ENCODE results near the gene ELOB.

Gene ELOB

GRCh38 chr16:2810651-2811050 is 33.6 kb upstream of the ELOB start:
- DNase-seq (ENCODE audit: low spot score): no peak

- DNase-seq (ENCODE audit: low spot score): no peak
Measured at GRCh38 chr16:2809149-2809760, 32.2 kb upstream of the ELOB start.

- no peak for DNase-seq (ENCODE audit: low spot score)
Measured at GRCh38 chr16:2808181-2808580, 31.1 kb upstream of the ELOB start.

- no peak for DNase-seq (ENCODE audit: low spot score)
Measured at GRCh38 chr16:2806286-2806685, 29.2 kb upstream of the ELOB start.

GRCh38 chr16:2804728-2805127 is 27.6 kb upstream of the ELOB start:
- no peak for DNase-seq (ENCODE audit: low spot score)

GRCh38 chr16:2803545-2804195 is 26.6 kb upstream of the ELOB start:
- no peak for DNase-seq (ENCODE audit: low spot score)

- no peak for DNase-seq (ENCODE audit: low spot score)
Measured at GRCh38 chr16:2799859-2800226, 22.8 kb upstream of the ELOB start.

GRCh38 chr16:2799205-2799858 is 22.3 kb upstream of the ELOB start:
- no peak for DNase-seq (ENCODE audit: low spot score)

- no peak for DNase-seq (ENCODE audit: low spot score)
Measured at GRCh38 chr16:2798723-2799204, 21.7 kb upstream of the ELOB start.

GRCh38 chr16:2795395-2796143 is 18.5 kb upstream of the ELOB start:
- DNase-seq (ENCODE audit: low spot score): no peak

GRCh38 chr16:2792940-2793339 is 15.9 kb upstream of the ELOB start:
- DNase-seq (ENCODE audit: low spot score): no peak

GRCh38 chr16:2791174-2791573 is 14.1 kb upstream of the ELOB start:
- DNase-seq (ENCODE audit: low spot score): no peak

- no peak for DNase-seq (ENCODE audit: low spot score)
Measured at GRCh38 chr16:2790631-2791030, 13.6 kb upstream of the ELOB start.

GRCh38 chr16:2787961-2788360 is 10.9 kb upstream of the ELOB start:
- DNase-seq (ENCODE audit: low spot score): no peak

GRCh38 chr16:2787406-2787805 is 10.3 kb upstream of the ELOB start, which contains the start of gene PRSS33:
Gene PRSS33 (minus strand): TSS chr16:2787560. CDS start chr16:2786547, 1,013 bp downstream.
- DNase-seq (ENCODE audit: low spot score): no peak

- DNase-seq (ENCODE audit: low spot score): no peak
Measured at GRCh38 chr16:2786826-2787151, 9.7 kb upstream of the ELOB start.

GRCh38 chr16:2786061-2786825 is 9.2 kb upstream of the ELOB start:
- no peak for DNase-seq (ENCODE audit: low spot score)

- no peak for DNase-seq (ENCODE audit: low spot score)
Measured at GRCh38 chr16:2785101-2785991, 8.3 kb upstream of the ELOB start.

- no peak for DNase-seq (ENCODE audit: low spot score)
Measured at GRCh38 chr16:2784358-2785100, 7.4 kb upstream of the ELOB start.
